Liver (tissue), 9 donors: ENCODE measurements around the gene NLGN4X. TPM values are rescaled to one million over a fixed set of nuclear protein-coding genes. Genes with fewer than 3 reads are reported as not detected.

Source experiments
- DNase-seq: peaks from one replicate; pipeline ENCODE4 v3.0.0-alpha.2; 2017; ENCODE audit warnings: low spot score
- H3K27ac ChIP-seq, 2 donors: one replicate each; pipeline ENCODE4 v1.7.0; 2013; ENCODE audit warnings: inconsistent platforms in 2 of 2, low read length in 2 of 2, control low read depth in 1 of 2, low read depth in 1 of 2, mild to moderate bottlenecking in 1 of 2
- H3K27me3 ChIP-seq, 4 donors: one replicate each; pipeline versions ENCODE4 v1.6.1 to v1.7.0; 2013; ENCODE audit warnings: low read length in 3 of 4, inconsistent platforms in 1 of 4, mild to moderate bottlenecking in 1 of 4, moderate library complexity in 1 of 4; ENCODE audit not compliant: control insufficient read depth in 4 of 4, insufficient read depth in 4 of 4
- H3K36me3 ChIP-seq, 4 donors: one replicate each; pipeline versions ENCODE4 v1.6.1 to v1.7.0; 2013; ENCODE audit warnings: low read length in 3 of 4, mild to moderate bottlenecking in 3 of 4, low read depth in 1 of 4, moderate library complexity in 1 of 4; ENCODE audit not compliant: control insufficient read depth in 4 of 4, insufficient read depth in 3 of 4
- H3K4me1 ChIP-seq, 4 donors: one replicate each; pipeline versions ENCODE4 v1.6.1 to v1.7.0; 2013; ENCODE audit warnings: low read length in 3 of 4, mild to moderate bottlenecking in 3 of 4, moderate library complexity in 1 of 4; ENCODE audit not compliant: control insufficient read depth in 4 of 4, insufficient read depth in 4 of 4
- H3K4me3 ChIP-seq, 3 donors: one replicate each; pipeline versions ENCODE4 v1.6.1 to v1.7.0; 2013; ENCODE audit warnings: low read length in 3 of 3, control low read depth in 1 of 3, low read depth in 1 of 3, mild to moderate bottlenecking in 1 of 3
- H3K9ac ChIP-seq, 2 donors: one replicate each; pipeline ENCODE4 v1.7.0; 2013; ENCODE audit warnings: low read length in 2 of 2, mild to moderate bottlenecking in 2 of 2, moderate library complexity in 2 of 2, control low read depth in 1 of 2, low read depth in 1 of 2
- H3K9me3 ChIP-seq, 4 donors: one replicate each; pipeline versions ENCODE4 v1.6.1 to v1.7.0; 2013; ENCODE audit warnings: low read length in 3 of 4; ENCODE audit not compliant: control insufficient read depth in 4 of 4
- ATF3 ChIP-seq: IDR thresholded peaks from 2 replicates; pipeline ENCODE4 v1.6.1; 2016; ENCODE audit warnings: antibody characterized with exemption
- EGR1 ChIP-seq, 2 donors: IDR thresholded peaks; 2 replicates each; pipeline ENCODE4 v1.6.1; 2016 to 2018; ENCODE audit warnings: antibody characterized with exemption in 2 of 2, low read depth in 2 of 2
- FOXA1 ChIP-seq: IDR thresholded peaks from 2 replicates; pipeline ENCODE4 v1.6.1; 2016; ENCODE audit warnings: antibody characterized with exemption
- FOXA2 ChIP-seq: IDR thresholded peaks from 2 replicates; pipeline ENCODE4 v1.6.1; 2016; ENCODE audit warnings: antibody characterized with exemption
- GABPA ChIP-seq, 2 donors: IDR thresholded peaks in 1 of 2; conservative IDR thresholded peaks in 1 of 2; 2 replicates each; pipeline ENCODE4 v1.6.1; 2016; ENCODE audit warnings: antibody characterized with exemption in 2 of 2, mild to moderate bottlenecking in 1 of 2, moderate library complexity in 1 of 2
- HNF4A ChIP-seq, 2 donors: conservative IDR thresholded peaks; 2 replicates each; pipeline ENCODE4 v1.6.1; 2016; ENCODE audit warnings: antibody characterized with exemption in 2 of 2, mild to moderate bottlenecking in 2 of 2
- HNF4G ChIP-seq: IDR thresholded peaks from 2 replicates; pipeline ENCODE4 v1.6.1; 2016; ENCODE audit warnings: antibody characterized with exemption
- JUND ChIP-seq, 2 donors: IDR thresholded peaks; 2 replicates each; pipeline ENCODE4 v1.6.1; 2016; ENCODE audit warnings: antibody characterized with exemption in 2 of 2
- REST ChIP-seq: IDR thresholded peaks from 2 replicates; pipeline ENCODE4 v1.6.1; 2016; ENCODE audit warnings: antibody characterized with exemption, mild to moderate bottlenecking
- RXRA ChIP-seq, 2 donors: IDR thresholded peaks; 2 replicates each; pipeline ENCODE4 v1.6.1; 2017 to 2018; ENCODE audit warnings: antibody characterized with exemption in 2 of 2, mild to moderate bottlenecking in 1 of 2
- SP1 ChIP-seq: IDR thresholded peaks from 2 replicates; pipeline ENCODE4 v1.6.1; 2018; ENCODE audit warnings: antibody characterized with exemption, mild to moderate bottlenecking
- TAF1 ChIP-seq: conservative IDR thresholded peaks from 2 replicates; pipeline ENCODE4 v1.6.1; 2016; ENCODE audit warnings: antibody characterized with exemption, mild to moderate bottlenecking
- YY1 ChIP-seq: IDR thresholded peaks from 2 replicates; pipeline ENCODE4 v1.6.1; 2016; ENCODE audit warnings: antibody characterized with exemption, mild to moderate bottlenecking
- WGBS: extraction: QIAGEN DNeasy Blood & Tissue Kit; methylation state at CpG from one replicate; pipeline ENCODE4 v1.1.7; 2013; 5-methylcytosine and 5-hydroxymethylcytosine counted together
- polyA plus RNA-seq, 2 donors: library from polyadenylated mRNA; stranded (reverse) in 1 of 2; unstranded in 1 of 2; fragments of 200-250 nt in 1 of 2; fragments of >200 nt in 1 of 2; fragmentation: Nextera tagmentation in 1 of 2; extraction: Ambion mirVana in 1 of 2; gene quantifications; one replicate each; pipeline versions ENCODE4 v1.2.1 to v1.2.3, GENCODE V29; 2013 to 2015
- total RNA-seq, 2 donors: library from RNA; depleted of rRNA; stranded (reverse); fragments of >200 nt; gene quantifications; one replicate each; pipeline ENCODE4 v1.2.3, GENCODE V29; 2014
- TF ChIP-seq, protein P1 (sequence below): fragments of 150-350 bp; IDR thresholded peaks from 2 replicates; pipeline ENCODE4 v1.5.1; 2017; ENCODE audit warnings: improper control_type of control experiment, low read depth, low read length; ENCODE audit not compliant: missing input control
- TF ChIP-seq, protein P2 (sequence below): IDR thresholded peaks from 2 replicates; pipeline ENCODE4 v1.6.1; 2016; ENCODE audit warnings: antibody characterized with exemption
- donor health status: healthy.
- donor health status: healthy.
- donor health status: healthy.
- donor health status: healthy.
- donor health status: healthy.

NLGN4X gene
- total and polyA plus RNA-seq, 4 donors = 0.33 to 2.8 (median 0.93) TPM

GRCh38 chrX:5870238-5870637 lies 358.4 kb downstream of the NLGN4X start (continued):
- TF ChIP-seq ATF3 = no peak
- TF ChIP-seq GABPA (IDR thresholded peaks at IDR 0.05 in 1 of 2, conservative IDR thresholded peaks at IDR 0.05 in 1 of 2) = no peak
- TF ChIP-seq HNF4G = no peak
- TF ChIP-seq FOXA2 = no peak
- TF ChIP-seq EGR1 (IDR thresholded peaks at IDR 0.05; ENCODE audit: low read depth in 2 of 2) = no peak

- Histone ChIP-seq H3K9ac (no peak overlapping the region), H3K27me3 (no peaks in the 10 kb centered on the region), H3K36me3 (no peaks in the 10 kb centered on the region), H3K9me3 (no peaks in the 10 kb centered on the region), H3K4me3 (no peak overlapping the region), H3K4me1 (no peaks in the 10 kb centered on the region), H3K27ac (no peak overlapping the region)
- 81% methylated on average over 7 of the region's 7 CpGs for WGBS
- TF ChIP-seq EGR1 (IDR thresholded peaks at IDR 0.05; ENCODE audit: low read depth in 2 of 2) (no peak), FOXA1 (no peak), TAF1 (no peak), ATF3 (no peak), FOXA2 (no peak), RXRA (IDR thresholded peaks at IDR 0.05) (no peak), HNF4A (conservative IDR thresholded peaks at IDR 0.05) (no peak), REST (no peak), SP1 (no peak), GABPA (IDR thresholded peaks at IDR 0.05 in 1 of 2, conservative IDR thresholded peaks at IDR 0.05 in 1 of 2) (no peak), JUND (IDR thresholded peaks at IDR 0.05) (no peak), YY1 (no peak), HNF4G (no peak)
- TF ChIP-seq, protein P1, sequence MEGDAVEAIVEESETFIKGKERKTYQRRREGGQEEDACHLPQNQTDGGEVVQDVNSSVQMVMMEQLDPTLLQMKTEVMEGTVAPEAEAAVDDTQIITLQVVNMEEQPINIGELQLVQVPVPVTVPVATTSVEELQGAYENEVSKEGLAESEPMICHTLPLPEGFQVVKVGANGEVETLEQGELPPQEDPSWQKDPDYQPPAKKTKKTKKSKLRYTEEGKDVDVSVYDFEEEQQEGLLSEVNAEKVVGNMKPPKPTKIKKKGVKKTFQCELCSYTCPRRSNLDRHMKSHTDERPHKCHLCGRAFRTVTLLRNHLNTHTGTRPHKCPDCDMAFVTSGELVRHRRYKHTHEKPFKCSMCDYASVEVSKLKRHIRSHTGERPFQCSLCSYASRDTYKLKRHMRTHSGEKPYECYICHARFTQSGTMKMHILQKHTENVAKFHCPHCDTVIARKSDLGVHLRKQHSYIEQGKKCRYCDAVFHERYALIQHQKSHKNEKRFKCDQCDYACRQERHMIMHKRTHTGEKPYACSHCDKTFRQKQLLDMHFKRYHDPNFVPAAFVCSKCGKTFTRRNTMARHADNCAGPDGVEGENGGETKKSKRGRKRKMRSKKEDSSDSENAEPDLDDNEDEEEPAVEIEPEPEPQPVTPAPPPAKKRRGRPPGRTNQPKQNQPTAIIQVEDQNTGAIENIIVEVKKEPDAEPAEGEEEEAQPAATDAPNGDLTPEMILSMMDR = no peak
- TF ChIP-seq, protein P2, sequence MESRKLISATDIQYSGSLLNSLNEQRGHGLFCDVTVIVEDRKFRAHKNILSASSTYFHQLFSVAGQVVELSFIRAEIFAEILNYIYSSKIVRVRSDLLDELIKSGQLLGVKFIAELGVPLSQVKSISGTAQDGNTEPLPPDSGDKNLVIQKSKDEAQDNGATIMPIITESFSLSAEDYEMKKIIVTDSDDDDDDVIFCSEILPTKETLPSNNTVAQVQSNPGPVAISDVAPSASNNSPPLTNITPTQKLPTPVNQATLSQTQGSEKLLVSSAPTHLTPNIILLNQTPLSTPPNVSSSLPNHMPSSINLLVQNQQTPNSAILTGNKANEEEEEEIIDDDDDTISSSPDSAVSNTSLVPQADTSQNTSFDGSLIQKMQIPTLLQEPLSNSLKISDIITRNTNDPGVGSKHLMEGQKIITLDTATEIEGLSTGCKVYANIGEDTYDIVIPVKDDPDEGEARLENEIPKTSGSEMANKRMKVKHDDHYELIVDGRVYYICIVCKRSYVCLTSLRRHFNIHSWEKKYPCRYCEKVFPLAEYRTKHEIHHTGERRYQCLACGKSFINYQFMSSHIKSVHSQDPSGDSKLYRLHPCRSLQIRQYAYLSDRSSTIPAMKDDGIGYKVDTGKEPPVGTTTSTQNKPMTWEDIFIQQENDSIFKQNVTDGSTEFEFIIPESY = no peak
- no peak for DNase-seq
These were observed 358.9 kb downstream of the NLGN4X start for GRCh38 chrX:5869786-5870185.
